ENCODE results near the gene CTNNA3.
"Not testable (repeated sequence)": the region's sequence is repeated elsewhere in the genome, so short reads cannot be mapped to it uniquely, and the experiment has no call there.

The CTNNA3 gene

DNA sequence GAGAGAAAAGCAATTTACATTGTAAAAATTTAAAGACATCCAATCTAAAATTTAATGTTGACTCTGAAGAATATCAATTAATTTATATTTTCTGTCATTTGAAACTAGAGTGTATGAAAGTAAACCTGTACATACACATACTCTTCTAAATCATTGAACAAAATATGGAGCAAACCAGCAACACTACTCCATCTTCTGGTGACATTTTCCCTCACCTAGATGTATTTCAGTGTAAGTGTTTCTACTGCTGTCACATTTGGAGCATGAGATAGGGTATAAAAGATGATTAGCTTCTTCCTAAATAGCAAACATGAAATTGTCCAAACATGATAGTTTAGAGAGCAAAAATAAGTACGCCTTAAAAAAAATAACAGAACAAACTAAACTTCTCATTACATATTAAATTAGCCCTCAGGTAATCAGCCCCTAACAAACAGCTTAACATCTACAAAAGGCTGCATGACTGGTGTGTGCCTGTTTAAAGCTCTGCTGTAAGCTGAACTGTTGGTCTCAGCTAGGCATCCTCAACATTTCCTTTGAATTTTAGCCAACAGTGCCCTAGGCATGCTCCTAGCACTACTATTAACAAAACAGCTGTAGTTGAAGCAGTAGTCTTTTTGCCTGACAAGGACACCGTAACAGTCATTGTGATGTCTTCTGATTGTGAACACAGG, 189.8 kb downstream of the CTNNA3 start:
- no peak for DNase-seq (ENCODE audit: low read depth)

DNA sequence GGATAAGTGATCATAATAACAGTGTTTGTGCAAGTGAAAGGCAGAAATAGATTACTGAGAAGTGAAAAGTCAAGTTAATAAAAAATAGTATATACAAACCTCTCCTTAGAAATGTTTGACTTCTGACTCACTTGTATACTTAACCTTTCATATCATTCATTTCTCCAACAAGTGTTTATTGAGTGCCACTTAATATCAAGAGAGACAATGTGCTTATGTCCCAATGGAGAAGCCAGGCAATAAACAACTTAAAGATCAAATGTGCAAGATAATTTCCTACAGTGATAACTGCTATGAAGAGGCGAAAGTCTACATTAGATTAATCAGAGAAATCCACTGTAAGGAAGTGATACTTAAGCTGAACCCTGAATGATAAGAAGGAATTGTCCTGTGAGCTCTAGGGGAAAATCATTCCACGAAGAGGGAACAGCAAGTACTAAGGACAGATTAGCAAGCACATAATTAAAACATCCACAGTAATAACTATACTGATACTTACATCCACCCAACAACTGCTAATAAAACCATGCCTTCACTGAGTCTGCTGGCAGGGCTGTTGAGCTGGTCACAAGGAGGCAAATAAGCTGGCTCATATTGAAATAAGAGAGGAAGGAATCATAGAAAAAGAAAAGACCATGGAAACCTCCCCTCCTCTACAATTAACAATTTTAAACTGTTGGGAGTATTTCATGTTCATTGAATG, 203.5 kb downstream of the CTNNA3 start:
- no peak for DNase-seq (ENCODE audit: low read depth)

DNA sequence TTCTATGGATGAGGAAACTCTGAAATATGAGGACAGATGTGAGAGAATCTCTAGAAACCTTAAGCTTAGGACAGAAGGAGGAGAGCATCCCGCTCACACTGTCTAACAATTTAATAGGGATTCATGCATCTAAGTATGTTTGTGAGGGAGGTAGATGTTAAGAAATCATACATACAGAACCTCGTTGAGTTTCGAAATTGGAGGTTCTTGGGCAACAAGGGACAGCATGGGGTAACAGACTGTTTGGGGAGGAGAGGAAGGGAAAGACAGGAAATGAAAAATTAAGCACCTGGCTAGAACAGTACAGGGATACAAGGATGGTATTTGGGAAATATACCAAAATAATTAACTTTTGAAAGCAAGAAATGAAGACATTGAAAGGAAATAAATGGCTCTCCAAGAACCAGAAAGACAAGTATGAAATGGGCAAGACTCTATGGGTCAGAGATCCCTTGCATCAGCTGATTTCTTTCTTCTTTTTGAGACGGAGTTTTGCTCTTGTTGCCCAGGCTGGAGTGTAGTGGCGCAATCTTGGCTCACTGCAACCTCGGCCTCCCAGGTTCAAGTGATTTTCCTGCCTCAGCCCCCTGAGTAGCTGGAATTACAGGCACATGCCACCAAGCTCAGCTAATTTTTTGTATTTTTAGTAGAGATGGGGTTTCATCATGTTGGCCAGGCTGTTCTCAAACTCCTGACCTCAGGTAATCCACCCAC, 207.9 kb downstream of the CTNNA3 start:
- DNase-seq (ENCODE audit: low read depth): no peak

DNA sequence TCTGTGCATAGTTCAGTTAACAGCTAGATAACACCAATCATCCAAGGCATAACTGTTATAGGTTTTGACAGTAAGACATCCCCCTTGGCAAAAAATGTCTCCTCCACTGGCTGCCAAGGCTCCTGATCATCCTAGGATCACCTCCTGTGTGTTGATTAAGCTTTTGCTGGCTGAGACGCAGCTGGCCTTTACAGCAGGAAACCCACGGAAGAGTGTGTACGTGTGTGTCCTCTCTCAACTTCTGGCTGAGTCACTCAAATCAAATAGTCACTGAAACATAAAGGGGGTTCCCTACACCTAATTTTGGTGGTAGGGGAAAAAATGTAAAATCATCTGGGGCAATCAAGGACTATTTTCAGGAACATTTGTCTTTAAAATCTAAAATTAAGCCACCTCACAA, 208.8 kb downstream of the CTNNA3 start:
- DNase-seq (ENCODE audit: low read depth): no peak

DNA sequence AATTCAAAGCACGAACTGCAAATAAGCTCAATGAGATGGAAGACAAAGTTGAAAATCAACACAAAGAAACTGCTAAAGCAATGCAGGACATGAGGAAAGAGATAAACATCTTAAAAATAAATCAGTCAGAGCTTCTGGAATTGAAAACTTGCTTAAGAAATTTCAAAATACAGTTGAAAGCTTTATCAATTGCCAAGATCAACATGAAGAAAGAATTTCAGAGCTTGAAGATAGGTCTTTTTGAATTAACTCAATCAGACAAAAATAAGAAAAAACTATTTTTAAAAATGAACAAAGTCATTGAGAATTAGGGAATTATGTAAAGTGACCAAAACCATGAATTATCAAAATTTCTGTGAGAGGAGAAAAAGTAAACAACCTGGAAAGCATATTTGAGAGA, 218.1 kb downstream of the CTNNA3 start:
- no peak for DNase-seq (ENCODE audit: low read depth)

DNA sequence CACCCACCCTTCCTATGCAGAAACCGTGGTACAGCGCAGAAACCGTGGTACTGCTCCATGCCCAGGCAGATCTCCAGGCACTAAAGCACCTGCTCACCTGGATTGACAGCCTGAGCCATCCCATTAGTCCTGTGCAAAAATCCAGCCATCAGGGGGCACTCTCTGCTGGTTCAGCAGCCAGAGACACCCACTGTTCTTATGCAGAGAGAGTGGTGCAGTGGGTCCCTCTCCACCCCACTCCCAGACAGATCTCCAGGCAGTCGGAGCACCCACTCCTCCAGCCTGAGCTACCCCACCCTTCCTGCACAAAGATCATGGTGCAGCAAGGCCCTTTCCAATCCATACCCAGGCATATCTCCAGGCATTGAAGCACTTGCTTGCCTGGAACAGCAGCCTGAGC, 219.8 kb downstream of the CTNNA3 start:
- no peak for DNase-seq (ENCODE audit: low read depth)

DNA sequence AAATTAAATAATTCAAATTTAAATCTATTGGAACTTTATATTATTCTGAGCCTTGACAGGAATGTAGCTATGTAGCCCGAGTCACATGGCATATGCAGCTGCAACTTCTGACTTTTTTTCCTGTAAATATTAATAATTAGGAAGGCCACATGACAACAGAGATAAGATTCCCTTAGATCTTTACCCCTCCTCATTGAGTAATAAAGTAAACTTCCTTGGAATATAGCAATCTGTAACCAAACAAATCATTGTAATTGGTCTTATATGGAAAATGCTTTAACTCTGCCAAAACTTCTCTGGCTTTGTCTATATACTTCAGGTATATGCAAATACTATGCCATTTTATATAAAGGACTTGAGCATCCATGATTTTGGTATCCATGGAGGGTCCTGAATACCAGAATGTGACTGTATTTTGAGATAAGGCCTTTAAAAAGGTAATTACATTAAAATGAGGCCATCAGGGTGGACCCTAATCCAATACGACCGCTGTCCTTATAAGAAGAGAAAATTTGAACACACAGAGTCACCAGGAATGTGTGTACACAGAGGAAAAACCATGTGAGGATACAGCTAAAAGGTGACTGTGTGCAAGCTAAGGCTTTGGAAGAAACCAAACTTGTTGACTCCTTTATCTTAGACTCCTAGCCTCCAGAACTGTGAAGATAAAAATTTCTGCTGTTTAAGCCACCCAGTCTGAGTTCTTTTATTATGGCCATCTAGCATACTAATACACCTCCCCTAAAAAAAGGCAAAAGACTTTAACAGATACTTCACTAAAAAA, 222.0 kb downstream of the CTNNA3 start:
- no peak for DNase-seq (ENCODE audit: low read depth)

DNA sequence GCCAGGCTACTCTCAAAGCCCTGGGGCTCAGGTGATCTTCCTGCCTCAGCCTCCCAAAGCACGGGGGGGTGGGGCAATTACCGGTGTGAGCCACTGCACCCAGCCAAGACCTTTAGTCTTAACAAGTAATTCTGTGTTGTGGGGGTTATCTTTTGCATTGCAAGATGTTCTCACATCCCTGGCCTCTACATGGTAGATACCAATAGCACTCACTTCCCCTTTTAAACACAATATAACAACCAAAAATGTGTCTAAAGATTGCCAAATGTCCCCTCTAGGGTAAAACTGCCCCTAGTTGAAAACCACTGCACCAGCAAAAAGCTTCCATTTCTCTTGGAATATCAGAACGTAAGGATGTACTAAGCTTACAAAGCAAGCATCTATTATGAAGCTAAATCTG, 225.0 kb downstream of the CTNNA3 start:
- DNase-seq (ENCODE audit: low read depth): no peak

DNA sequence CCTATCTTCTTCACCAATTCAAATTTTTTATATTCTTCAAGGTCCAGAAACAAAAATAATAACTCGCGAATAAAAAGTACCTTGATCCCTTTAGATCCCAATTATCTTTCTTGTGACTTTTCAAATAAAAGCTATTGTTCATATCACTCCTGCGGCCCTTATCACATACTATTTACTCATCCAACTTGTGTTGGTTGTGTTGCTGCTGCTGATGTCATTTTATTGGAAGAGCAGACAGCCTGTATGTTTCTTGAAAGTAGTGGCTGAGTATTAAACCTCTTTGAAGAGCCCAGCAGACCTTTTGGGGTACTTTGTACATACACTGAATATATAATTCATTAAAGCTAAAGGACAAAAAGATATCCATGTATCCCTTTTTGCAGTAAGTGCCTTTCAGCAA, 231.7 kb downstream of the CTNNA3 start:
- no peak for DNase-seq (ENCODE audit: low read depth)

DNA sequence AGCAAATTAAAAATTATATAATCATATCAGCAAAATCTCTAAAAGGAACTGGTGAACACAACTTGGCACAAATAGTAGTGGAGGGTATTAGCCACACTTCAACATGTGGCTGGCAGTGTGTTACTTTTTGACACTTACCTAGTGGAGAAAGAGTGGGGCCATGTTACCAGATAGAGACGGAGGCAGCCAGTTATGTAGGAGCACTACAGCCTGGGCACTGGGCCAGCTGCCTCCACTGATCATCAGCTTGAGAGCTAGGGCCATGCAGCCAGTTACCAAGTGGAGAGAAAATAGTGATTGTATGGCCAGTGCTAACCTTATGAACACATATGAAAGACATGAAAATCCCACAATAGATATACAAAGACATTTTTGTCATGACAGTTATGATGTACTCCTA, 243.1 kb downstream of the CTNNA3 start:
- no peak for DNase-seq (ENCODE audit: low read depth)

DNA sequence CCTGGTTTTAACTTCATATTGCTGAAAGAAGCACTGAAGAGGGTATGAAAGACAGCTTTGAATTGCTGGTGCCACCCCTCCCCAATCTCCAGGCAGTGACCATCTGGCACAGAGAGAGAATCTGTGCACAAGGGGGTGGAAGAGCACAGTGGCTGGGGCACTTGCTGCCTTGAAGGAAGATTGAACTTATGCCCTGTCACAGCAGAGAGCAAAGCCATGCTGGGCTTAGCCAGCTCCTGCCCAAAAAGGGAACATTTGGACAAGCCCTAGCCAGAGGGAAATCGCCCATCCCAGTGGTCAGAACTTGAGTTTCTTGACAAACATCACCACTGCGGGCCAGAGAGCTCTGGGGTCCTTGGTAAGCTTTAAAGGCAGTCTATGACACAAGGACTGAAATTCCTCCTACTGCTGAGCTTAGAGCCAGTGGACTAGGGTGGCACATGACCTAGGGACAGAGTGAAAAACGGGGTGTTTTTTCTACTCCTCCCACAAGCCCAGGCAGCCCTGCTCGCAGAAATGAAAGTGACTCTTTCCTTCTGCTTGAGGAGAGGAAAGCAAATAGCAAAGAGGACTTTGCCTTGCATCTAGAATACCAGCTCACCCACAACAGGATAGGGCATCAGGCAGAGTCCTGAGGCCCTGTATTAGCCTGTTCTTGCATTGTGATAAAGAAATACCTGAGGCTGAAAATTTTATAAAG, 257.2 kb downstream of the CTNNA3 start:
- no peak for DNase-seq (ENCODE audit: low read depth)

DNA sequence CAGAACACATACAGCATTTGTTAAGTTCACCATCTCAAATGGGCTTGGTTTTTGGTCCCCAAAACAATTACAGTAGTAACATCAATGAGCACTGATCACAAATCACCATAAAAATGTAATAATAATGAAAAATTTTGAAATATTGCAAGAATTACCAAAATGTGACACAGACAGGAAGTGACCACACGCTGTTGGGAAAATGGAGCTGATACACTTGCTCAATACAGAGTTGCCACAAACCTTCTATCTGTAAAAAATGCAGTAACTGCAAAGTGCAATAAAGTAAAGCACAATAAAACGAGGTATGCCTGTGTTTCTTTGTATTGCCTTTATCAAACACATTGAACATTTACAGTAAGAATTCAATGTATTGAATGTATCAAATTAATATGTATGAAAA, 262.7 kb downstream of the CTNNA3 start:
- DNase-seq (ENCODE audit: low read depth): no peak

DNA sequence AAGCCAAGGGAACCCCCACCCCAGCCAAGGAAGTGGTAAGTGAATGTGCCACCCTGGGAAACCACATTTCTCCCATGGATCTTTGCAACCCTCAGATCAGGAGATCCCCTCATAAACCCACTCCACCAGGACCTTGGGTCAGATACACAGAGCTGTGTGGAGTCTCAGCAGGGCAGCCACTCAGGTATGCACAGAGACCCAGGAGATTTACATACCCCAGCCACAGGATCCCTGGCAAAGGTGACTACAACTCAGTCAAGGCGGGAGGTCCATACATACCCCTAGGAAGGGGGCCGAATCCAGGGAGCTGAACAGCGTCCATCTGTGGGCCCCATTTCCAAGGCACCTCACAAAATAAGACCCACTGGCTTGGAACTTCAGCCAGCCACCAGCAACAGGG, 293.4 kb downstream of the CTNNA3 start:
- no peak for DNase-seq (ENCODE audit: low read depth)

DNA sequence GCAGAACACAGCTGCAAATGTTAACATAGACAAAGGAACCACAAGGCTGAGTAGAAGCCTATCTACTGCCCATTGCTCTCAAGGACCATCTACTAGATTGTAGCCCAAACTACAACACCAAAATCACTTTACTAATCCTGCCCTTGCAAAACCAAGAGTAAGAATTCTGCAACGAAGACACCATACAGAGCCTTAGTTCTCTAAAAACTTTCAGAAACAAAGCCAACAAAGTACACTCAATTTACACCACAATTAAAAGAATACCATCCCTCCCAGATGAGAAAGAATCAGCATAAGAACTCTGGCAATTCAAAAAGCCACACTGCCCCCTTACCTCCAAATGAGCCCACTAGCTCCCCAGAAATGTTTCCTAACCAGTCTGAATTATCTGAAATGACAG, 294.3 kb downstream of the CTNNA3 start:
- DNase-seq (ENCODE audit: low read depth): no peak

DNA sequence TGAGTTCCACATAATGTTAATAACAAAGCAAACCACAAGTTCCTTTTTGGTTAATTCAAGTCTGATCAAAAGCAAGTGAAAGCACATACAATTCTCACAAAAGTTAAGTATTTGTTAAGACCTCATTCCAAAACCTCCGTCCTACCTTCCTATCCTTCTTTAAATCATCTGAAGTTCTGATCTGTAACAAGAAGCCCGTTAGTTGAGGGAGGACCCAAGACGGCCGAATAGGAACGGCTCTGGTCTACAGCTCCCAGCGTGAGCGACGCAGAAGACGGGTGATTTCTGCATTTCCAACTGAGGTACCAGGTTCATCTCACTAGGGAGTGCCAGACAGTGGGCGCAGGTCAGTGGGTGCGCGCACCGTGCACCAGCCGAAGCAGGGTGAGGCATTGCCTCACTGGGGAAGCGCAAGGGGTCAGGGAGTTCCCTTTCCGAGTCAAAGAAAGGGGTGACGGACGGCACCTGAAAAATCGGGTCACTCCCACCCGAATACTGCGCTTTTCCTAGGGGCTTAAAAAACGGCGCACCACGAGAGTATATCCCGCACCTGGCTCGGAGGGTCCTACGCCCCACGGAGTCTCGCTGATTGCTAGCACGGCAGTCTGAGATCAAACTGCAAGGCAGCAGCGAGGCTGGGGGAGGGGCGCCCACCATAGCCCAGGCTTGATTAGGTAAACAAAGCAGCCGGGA, 309.0 kb downstream of the CTNNA3 start:
- not testable (repeated sequence) for DNase-seq (ENCODE audit: low read depth)

DNA sequence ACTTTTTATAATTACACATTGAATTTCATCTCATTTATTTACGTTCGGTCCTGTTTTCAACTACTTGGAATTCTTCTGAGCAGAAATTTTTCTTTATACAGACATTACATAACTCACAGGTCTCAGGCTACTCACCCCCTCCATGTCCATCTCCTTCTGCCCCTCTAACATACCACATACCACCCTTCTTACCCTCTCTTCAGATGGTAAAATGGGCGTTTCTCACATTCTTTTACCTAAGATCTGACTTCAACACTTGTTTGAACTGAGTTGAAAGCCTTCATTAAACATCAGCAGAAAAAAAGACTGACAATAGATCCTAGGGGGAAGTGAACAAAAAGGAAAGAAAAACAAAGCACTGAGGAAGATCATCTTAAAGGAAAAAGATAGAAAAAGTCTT, 309.7 kb downstream of the CTNNA3 start:
- DNase-seq (ENCODE audit: low read depth): no peak

DNA sequence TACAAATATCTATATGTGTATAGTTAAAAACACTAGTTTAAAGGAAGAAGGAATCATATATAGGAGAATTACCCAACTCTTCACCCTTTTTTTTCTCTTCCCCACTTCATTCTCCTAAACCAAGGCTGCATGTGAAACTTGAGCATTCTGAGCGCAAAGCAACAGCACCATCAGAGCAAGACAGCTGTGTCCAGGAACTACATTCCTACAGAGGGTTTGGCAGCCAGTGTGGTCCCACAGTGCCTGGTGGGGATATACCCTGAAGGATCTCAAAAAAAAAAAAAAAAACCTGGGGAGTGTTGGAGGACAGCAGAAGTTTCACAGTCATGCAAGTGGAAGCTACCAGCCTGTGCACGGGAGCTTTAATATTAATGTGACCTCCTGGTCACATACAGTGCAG, 310.4 kb downstream of the CTNNA3 start:
- no peak for DNase-seq (ENCODE audit: low read depth)

DNA sequence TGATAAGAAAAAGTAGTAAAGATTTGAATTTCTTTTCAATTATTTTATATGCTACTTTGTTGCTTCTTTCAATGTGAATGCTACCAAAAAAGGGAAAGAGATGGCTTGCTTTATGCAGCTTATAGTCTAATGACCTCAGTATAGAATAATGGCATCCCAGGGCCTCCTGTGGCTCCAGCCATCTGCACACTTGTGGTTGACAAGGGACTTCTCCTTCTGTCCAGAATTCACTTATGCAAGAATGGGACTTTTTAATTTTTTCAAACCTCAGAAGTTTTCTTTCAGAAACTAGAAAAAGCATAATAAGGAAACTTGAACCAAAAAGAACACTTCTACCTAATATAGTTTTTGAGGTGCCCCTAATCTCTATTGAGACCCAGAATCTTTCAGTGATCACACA, 310.9 kb downstream of the CTNNA3 start:
- DNase-seq (ENCODE audit: low read depth): no peak

DNA sequence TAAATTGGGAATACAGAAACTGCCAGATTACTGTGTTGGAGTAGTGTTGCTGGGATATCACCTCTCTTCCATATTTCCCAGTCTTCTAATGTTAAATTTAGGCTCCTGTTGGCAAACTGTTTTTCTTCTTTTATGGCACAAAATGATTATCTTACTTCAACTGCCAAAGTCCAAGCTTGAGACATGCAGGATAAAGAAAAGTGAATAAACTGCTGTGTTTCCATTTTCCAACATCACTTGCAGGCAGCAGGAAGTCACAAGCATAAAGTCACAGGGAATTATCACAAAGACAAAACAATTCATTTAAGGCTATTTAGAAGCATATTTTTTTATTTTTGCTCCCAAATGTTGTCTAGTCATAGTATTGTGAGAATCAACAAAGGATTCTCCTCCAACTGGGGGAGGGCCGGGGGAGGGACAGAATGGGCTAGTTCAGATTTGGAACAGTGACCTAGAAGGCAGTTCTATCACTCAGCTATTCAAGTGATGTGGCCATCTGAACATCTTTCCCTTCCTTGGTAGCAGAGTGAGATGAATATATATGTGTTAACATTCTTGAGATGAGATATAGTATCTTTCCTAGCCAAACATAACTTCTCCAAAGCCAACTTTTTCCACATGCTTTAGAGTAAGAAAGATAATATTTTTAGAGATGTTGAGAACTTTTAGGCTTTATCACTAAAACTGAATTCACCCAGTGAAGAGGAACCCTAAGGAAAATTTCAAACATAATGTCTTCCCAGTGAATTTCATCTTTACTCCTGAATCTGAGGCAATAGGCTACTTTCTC, 364.7 kb downstream of the CTNNA3 start:
- no peak for DNase-seq (ENCODE audit: low read depth)
